HUDEP-2 (cell line): ENCODE data around the gene GRM8.

ENCODE experiments used
- DNase-seq, 76 experiments: peaks; one replicate each; lab custom pipeline; 2025; ENCODE audit not compliant: unreplicated experiment in 76 of 76; lab: John Stamatoyannopoulos, UW

The GRM8 gene

GRCh38 chr7:126487728-126488442 lies 764.9 kb downstream of the GRM8 start:
- no peak for DNase-seq

GRCh38 chr7:126486806-126487205 lies 765.9 kb downstream of the GRM8 start:
- no peak for DNase-seq

GRCh38 chr7:126485791-126486190 lies 767.0 kb downstream of the GRM8 start:
- DNase-seq, result no peak

- DNase-seq, result no peak
Measured at GRCh38 chr7:126483972-126484371, 768.8 kb downstream of the GRM8 start.

GRCh38 chr7:126472825-126473224 lies 779.9 kb downstream of the GRM8 start:
- DNase-seq, result no peak

- no peak for DNase-seq
Measured at GRCh38 chr7:126462405-126462804, 790.3 kb downstream of the GRM8 start.

- DNase-seq, result no peak
Measured at GRCh38 chr7:126460664-126461063, 792.1 kb downstream of the GRM8 start.

GRCh38 chr7:126453104-126453503 lies 799.6 kb downstream of the GRM8 start:
- no peak for DNase-seq

GRCh38 chr7:126450269-126450671 lies 802.5 kb downstream of the GRM8 start:
- DNase-seq, result no peak

GRCh38 chr7:126449611-126450268 lies 803.0 kb downstream of the GRM8 start:
- DNase-seq, result no peak

- DNase-seq, result no peak
Measured at GRCh38 chr7:126447984-126448383, 804.8 kb downstream of the GRM8 start.

GRCh38 chr7:126445991-126446390 lies 806.8 kb downstream of the GRM8 start:
- no peak for DNase-seq

- DNase-seq, result no peak
Measured at GRCh38 chr7:126443951-126444350, 808.8 kb downstream of the GRM8 start.

- DNase-seq, result no peak
Measured at GRCh38 chr7:126442908-126443307, 809.8 kb downstream of the GRM8 start.

GRCh38 chr7:126441745-126442144 lies 811.0 kb downstream of the GRM8 start:
- no peak for DNase-seq

- no peak for DNase-seq
Measured at GRCh38 chr7:126440542-126440941, 812.2 kb downstream of the GRM8 start.

- peak in 4 of 76 experiments; percentile 6 to 40 (median 10) for DNase-seq
Measured at GRCh38 chr7:126436213-126436868, 816.4 kb downstream of the GRM8 start.

GRCh38 chr7:126426652-126427051 lies 826.1 kb downstream of the GRM8 start:
- DNase-seq, result no peak

GRCh38 chr7:126424985-126425384 lies 827.8 kb downstream of the GRM8 start:
- DNase-seq, result no peak

GRCh38 chr7:126419047-126419446 lies 833.7 kb downstream of the GRM8 start:
- DNase-seq, result no peak

GRCh38 chr7:126411821-126412383 lies 840.8 kb downstream of the GRM8 start:
- DNase-seq, result no peak
